Activated T-helper 2 cell treated with anti-CD3 and anti-CD28 coated beads, Interferon-gamma antibody, Interleukin-2, Interleukin-4, amounts not matched to agents 10 μg/mL and 5 μg/mL and 100 μg/mL, durations not matched to agents 14 hours and 24 hours and 36 hours (primary cell): ENCODE measurements around the gene TNRC6B. TPM values are rescaled to one million over a fixed set of nuclear protein-coding genes. Genes with fewer than 3 reads are reported as not detected.
A peak's percentile ranks its signal among the peaks of the same experiment; 100 is the strongest.
"Not testable (repeated sequence)": the region's sequence is repeated elsewhere in the genome, so short reads cannot be mapped to it uniquely, and the experiment has no call there.

ENCODE experiments used
- DNase-seq: peaks from one replicate; pipeline ENCODE4 v3.0.0; 2021; ENCODE audit warnings: low spot score
- H3K27ac Mint-ChIP-seq: one replicate; pipeline ENCODE4 v1.8.0; 2021; ENCODE audit warnings: mixed read lengths
- H3K27me3 Mint-ChIP-seq: one replicate; pipeline ENCODE4 v1.8.0; 2021; ENCODE audit warnings: low read depth, mixed read lengths
- H3K36me3 Mint-ChIP-seq: one replicate; pipeline ENCODE4 v1.8.0; 2021; ENCODE audit warnings: low read depth, mixed read lengths
- H3K4me1 Mint-ChIP-seq: one replicate; pipeline ENCODE4 v1.8.0; 2021; ENCODE audit warnings: low read depth, mixed read lengths
- H3K4me3 Mint-ChIP-seq: one replicate; pipeline ENCODE4 v1.8.0; 2021; ENCODE audit warnings: low read depth, mild to moderate bottlenecking, moderate library complexity, mixed read lengths
- H3K9me3 Mint-ChIP-seq: one replicate; pipeline ENCODE4 v1.8.0; 2021; ENCODE audit warnings: mixed read lengths
- intact Hi-C: fragments of 100-400 bp; cut with micrococcal nuclease; formaldehyde crosslinking; loops from one replicate; pipeline ENCODE4 v1.15.1; 2023
- total RNA-seq: library from RNA; stranded (reverse); gene quantifications from 2 replicates; pipeline ENCODE4 v1.2.3, GENCODE V29; 2022

Gene TNRC6B
- total RNA-seq, 1 donor from 2014 or later: 28.0 TPM

DNA sequence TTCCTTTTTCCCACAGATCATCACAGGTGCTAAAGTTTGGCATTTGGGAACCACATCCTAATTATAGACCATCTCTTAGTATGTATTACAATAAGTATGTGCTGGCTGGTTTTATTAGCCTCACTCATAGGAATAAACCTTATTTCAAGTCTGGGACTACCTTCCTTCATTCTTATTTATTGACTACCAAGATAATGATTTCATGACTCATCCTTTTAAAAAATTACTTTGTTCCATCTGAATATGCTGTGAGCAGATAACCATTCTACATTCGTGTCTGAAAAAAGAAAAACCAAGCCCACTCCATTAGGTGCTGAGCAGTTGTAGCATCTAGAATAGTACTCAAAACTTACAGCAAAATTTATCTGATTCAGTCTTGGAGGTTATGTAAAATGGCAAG is 12.3 kb downstream of the TNRC6B start:
- Mint-ChIP-seq H3K4me1 (peaks cover 35% of the 10 kb centered on the region), H3K9me3 (no peaks in the 10 kb centered on the region), H3K36me3 (peaks cover 12% of the 10 kb centered on the region), H3K27ac (no peak overlapping the region), H3K27me3 (no peaks in the 10 kb centered on the region), H3K4me3 (no peak overlapping the region)
- intact Hi-C loops: no loop called here
- DNase-seq: no peak

DNA sequence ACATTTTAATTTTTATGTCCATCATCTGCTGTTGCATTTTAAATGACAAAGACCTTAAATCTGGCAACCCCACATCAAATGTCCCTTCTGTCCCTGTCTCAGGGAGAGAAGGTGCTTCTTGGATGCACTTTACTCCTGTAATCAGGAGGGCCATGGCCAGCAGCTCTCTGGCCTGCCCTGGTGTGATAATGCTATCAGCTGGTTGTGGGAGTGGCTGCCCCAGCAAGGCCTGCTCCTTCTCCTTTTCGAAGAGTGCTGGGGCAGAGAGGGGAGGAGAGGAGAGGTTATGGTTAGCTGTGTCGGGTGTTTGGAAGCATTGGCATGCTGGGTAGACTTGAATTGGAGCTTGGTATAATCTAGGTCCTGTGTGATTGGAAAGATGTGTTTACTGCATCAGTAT is 12.8 kb downstream of the TNRC6B start:
- intact Hi-C loops: no loop called here
- H3K4me1 Mint-ChIP-seq: peaks cover 31% of the 10 kb centered on the region
- peaks cover 10% of the 10 kb centered on the region for H3K36me3 Mint-ChIP-seq
- H3K27ac Mint-ChIP-seq: no peak overlapping the region
- DNase-seq: no peak
- H3K4me3 Mint-ChIP-seq: no peak overlapping the region
- H3K27me3 Mint-ChIP-seq: no peaks in the 10 kb centered on the region
- no peaks in the 10 kb centered on the region for H3K9me3 Mint-ChIP-seq

DNA sequence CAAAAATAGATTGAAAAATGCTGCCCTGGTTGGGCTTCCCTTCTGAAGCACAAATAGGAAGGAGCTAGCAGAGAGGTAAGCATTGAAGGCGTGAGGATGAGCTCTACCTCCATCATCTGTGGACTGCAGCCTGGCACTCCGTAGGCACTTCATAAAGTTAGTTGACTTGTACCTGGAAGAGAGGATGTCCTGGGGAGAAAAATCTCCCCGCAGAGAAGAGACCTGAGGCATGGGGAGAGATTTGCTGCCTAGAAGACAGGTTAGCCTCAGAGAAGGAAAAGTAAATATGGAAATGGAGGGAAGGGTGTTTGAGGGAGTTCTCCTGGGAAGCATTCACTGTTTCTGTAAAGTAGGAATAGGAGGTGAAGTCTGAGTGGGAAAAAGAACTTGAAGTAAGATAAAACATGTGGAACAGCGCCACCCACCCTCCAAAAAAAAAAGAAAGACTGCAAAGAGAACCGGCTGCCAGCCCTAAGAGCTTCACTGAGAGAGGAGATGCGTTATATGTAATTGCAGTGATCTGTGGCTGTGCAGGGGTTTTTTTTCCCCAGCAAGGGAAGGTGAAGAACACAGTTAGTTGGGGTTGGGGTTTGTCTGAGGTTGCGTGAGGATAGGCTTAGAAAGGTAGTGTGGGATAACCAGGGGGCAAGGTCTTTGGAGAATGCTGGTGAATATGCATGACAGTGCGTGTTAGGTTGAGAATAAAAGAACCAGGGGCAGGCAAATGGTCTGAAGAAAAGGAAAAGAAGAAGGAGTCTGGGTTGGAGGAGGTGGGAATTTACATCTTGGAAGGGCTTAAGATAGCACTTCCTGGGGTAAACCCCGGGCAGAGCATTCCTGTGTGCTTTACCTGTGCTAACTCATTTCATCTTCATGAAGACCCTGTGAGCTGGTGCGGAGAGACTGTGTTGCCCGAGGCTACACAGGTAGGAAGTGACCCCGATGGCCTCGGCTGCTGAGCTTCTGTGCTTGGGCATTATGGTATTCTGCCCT is 16.0 kb downstream of the TNRC6B start:
- H3K27ac Mint-ChIP-seq: peak overlapping the region; percentile 3
- H3K36me3 Mint-ChIP-seq: peaks cover 5% of the 10 kb centered on the region
- intact Hi-C loops: no loop called here
- H3K27me3 Mint-ChIP-seq: no peaks in the 10 kb centered on the region
- DNase-seq: no peak
- peaks cover 40% of the 10 kb centered on the region for H3K4me1 Mint-ChIP-seq
- no peak overlapping the region for H3K4me3 Mint-ChIP-seq
- H3K9me3 Mint-ChIP-seq: no peaks in the 10 kb centered on the region

DNA sequence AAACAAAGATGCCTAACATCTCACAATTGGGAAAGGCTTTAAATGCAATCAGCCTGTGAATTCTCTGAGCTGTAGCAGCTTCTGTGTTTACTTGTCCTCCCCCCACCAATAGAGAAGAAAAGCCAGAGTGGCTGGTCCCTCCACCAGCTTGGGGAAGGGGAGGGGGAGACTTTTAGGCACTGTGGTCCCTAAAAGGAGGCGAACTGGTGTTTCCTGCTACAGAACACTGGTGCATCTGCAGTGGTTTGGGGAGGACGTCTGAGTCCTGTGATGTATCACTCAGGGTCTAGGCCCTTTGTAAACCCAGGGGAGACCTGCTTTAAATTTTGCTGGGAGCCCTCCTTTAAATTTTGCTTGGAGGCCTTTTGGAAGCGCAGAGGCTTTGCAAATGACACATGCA is 16.9 kb downstream of the TNRC6B start:
- no peak overlapping the region for H3K4me3 Mint-ChIP-seq
- intact Hi-C loops: loop anchor here (5.0 kb wide), 3 partner anchors 48 to 153 kb away; partner anchors contain the start of gene ADSL
- H3K27ac Mint-ChIP-seq: no peak overlapping the region
- DNase-seq: no peak
- H3K4me1 Mint-ChIP-seq: peaks cover 48% of the 10 kb centered on the region
- peaks cover 14% of the 10 kb centered on the region for H3K36me3 Mint-ChIP-seq
- no peaks in the 10 kb centered on the region for H3K9me3 Mint-ChIP-seq
- no peaks in the 10 kb centered on the region for H3K27me3 Mint-ChIP-seq

DNA sequence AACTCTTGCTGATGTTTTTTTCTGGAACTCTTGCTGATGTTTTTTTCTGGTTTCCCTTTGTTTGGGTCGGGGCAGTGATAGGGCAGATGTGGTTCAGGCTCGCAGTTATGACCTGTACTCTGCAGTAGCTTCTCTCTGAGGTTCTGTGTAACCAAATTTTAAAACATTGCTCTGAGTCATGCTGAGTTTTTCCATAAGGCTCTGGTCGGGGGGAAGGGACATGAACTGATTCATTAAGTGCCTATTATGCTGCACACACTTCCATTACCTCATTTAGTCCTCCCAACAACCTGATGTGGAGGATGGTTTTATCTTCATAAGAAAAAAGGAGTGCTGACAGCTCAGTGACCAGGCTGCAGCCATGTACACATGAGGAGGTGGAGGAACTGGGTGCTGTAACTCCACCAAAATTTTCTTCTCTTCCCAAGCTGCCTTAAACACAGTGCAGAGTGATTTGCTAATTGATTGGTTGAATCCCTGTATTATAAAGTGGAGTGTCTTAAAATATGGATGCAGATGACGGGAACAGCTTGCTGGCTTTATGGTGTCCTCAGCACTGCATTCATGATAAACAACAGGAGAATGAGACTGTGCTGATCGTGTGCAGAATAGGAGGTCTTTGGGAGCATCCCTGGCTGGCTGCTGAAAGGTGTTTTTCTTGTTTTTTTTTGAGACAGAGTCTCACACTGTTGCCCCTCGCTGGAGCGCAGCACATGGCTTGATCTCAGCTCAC is 19.1 kb downstream of the TNRC6B start:
- Mint-ChIP-seq H3K4me1 (peaks cover 38% of the 10 kb centered on the region), H3K9me3 (no peaks in the 10 kb centered on the region), H3K4me3 (no peak overlapping the region), H3K27me3 (no peaks in the 10 kb centered on the region), H3K36me3 (peaks cover 11% of the 10 kb centered on the region), H3K27ac (peak overlapping the region; percentile 78)
- intact Hi-C loops: loop anchor here (1.0 to 5.0 kb wide), 4 partner anchors 19 to 151 kb away; partner anchors contain the start of genes ADSL and TNRC6B
- DNase-seq: no peak

DNA sequence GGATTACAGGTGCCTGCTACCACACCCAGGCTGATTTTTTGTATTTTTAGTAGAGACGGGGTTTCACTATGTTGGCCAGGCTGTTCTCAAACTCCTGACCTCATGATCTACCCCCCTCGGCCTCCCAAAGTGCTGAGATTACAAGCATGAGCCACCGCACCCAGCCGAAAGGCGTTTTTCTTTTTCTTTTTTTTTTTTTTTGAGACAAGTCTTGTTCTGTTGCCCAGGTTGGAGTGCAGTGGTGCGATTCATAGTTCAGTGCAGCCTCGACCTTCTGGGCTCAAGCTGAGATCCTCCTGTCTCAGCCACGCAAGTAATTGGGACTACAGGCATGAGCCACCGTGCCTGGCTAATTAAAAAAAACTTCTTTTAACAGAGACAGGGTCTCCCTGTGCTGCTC is 19.7 kb downstream of the TNRC6B start:
- intact Hi-C loops: loop anchor here (5.0 kb wide), 3 partner anchors 45 to 150 kb away; partner anchors contain the start of gene ADSL
- not testable (repeated sequence) for H3K27ac Mint-ChIP-seq, H3K27me3 Mint-ChIP-seq, H3K4me3 Mint-ChIP-seq, DNase-seq, H3K9me3 Mint-ChIP-seq
- H3K36me3 Mint-ChIP-seq: peaks cover 11% of the 10 kb centered on the region
- peaks cover 43% of the 10 kb centered on the region for H3K4me1 Mint-ChIP-seq

DNA sequence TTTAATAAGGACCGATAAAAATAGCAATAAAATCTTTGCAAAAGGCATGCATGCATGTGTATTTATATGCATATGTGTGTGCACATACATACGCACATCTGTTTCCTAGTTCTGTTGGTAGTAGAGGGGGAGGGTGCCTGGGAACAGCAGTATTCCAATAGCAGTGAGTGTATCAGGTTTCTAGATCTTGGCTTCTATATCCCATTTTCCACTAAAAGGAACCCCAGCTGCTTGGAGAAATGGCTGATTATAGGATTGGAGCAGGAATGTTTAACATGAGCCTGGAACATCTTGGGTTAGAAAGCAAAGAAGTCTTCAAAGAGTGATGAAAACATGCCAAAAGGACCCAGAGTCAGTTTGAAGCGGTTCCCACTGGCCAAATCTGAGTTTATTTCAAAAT is 21.0 kb downstream of the TNRC6B start:
- no peak for DNase-seq
- Mint-ChIP-seq H3K27ac (no peak overlapping the region), H3K27me3 (no peaks in the 10 kb centered on the region), H3K36me3 (peaks cover 15% of the 10 kb centered on the region), H3K9me3 (no peaks in the 10 kb centered on the region), H3K4me3 (no peak overlapping the region), H3K4me1 (peaks cover 46% of the 10 kb centered on the region)
- intact Hi-C loops: loop anchor here (5.0 kb wide), 3 partner anchors 44 to 149 kb away; partner anchors contain the start of gene ADSL

DNA sequence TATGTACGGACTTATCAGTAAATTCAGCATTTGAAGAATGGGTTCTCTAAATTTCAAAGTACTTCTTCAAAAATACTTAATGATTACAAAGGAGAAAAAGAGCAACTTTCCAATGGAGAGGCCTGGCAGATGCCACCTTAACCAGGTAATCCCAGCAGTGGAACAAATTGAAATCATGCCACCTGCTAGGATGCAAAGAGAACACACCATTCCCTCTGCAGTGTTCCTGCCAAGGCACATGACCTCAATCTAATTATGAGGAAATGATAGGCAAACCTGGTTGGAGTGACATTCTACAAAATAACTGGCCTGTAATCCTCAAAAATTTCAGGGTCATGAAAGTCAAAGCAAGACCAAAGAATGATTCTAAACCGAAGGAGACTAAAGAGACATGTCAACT is 21.5 kb downstream of the TNRC6B start:
- Mint-ChIP-seq H3K36me3 (peaks cover 15% of the 10 kb centered on the region), H3K27me3 (no peaks in the 10 kb centered on the region), H3K27ac (no peak overlapping the region), H3K4me3 (no peak overlapping the region), H3K9me3 (no peaks in the 10 kb centered on the region), H3K4me1 (peaks cover 48% of the 10 kb centered on the region)
- intact Hi-C loops: loop anchor here (5.0 kb wide), 3 partner anchors 43 to 148 kb away; partner anchors contain the start of gene ADSL
- DNase-seq: no peak

DNA sequence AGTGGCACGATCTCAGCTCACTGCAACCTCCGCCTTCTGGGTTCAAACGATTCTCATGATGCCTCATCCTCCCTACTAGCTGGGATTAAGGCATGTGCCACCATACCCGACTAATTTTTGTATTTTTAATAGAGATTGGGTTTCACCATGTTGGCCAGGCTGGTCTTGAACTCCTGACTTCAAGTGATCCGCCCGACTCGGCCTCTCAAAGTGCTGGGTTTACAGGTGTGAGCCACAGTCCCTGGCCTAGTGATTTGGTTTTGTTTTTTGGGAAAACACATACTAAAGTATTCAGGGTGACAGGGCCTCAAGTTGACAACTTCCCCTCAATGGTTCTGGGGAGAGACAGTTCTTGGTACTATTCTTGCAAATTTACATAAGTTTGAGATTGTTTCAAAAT is 22.1 kb downstream of the TNRC6B start:
- Mint-ChIP-seq H3K4me1 (peaks cover 53% of the 10 kb centered on the region), H3K27me3 (no peaks in the 10 kb centered on the region), H3K27ac (no peak overlapping the region)

DNA sequence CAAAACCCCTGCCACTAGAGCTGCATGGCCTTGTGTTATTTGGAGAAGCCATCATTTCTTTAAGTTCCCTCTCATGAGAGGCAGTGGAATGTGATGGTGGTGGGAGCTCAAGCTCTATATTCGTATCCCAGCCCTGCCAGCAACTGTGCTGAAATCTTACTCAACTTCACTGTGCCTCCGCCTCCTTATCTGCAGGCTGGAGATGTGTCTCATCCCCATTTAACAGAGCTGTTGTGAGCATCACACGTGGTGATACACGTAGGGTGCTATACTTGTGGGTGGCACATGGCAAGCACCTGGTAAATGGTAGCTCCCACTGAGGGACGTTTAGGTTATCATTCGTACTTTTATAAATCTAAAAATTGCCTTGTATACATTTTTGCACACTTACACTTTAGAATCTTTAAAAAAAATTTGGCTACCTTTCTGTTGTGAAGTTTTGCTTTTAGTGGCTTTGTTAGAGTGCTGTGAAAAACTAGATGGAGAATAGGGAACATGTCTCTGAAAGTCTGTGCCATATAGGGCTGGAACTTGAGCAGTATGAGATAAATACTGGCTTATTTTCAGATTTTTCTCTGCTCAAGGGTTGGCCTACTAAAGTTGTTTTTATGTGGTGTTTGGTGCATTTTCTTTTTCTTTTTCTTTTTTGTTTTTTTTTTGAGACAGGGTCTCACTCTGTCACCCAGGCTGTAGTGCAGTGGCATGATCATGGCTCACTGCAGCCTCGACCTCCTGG is 23.2 kb downstream of the TNRC6B start:
- no peaks in the 10 kb centered on the region for H3K27me3 Mint-ChIP-seq
- H3K4me3 Mint-ChIP-seq: no peak overlapping the region
- peaks cover 53% of the 10 kb centered on the region for H3K4me1 Mint-ChIP-seq
- peaks cover 15% of the 10 kb centered on the region for H3K36me3 Mint-ChIP-seq
- H3K9me3 Mint-ChIP-seq: no peaks in the 10 kb centered on the region
- H3K27ac Mint-ChIP-seq: no peak overlapping the region
- intact Hi-C loops: no loop called here
- DNase-seq: no peak

More for the DNA sequence above, 22.1 kb downstream of the TNRC6B start:
- Mint-ChIP-seq H3K36me3 (peaks cover 15% of the 10 kb centered on the region), H3K4me3 (no peak overlapping the region), H3K9me3 (no peaks in the 10 kb centered on the region)
- intact Hi-C loops: loop anchor here (5.0 kb wide), 3 partner anchors 42 to 147 kb away; partner anchors contain the start of gene ADSL
- no peak for DNase-seq

DNA sequence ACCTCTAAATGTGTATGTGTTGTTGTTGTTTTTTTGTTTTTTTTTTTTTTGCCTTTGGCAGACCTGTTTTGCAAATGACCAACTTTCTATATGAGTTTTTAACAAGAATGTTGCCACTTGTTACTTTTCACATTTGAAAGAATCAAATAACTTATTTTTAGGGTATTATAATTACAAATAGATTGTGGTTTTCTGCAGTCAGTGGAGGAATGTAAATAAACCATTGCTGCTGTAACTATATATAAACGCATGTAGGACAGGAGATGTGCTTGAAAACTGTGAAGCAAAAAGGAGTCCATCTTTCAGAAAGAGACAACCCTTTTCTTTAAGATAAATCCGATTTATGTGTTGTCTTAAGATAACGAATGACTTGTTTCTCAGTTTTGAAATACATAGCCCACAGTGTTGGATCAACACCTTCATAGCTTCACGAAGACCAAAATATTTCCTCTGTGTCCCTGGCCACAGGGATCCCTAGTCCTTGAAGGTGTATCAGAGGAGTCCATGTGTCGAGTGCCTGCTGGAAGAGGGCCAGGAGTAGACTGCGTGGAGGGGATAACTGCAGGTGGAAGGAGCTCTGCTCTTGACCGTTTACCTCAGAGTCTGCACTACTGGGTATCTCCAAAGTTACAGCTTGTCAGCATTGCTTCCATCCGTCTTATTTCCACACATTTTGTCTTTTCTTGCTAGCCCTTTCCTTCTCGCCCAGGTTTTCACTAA is 24.7 kb downstream of the TNRC6B start:
- H3K27me3 Mint-ChIP-seq: no peaks in the 10 kb centered on the region
- intact Hi-C loops: no loop called here
- H3K27ac Mint-ChIP-seq: no peak overlapping the region
- H3K9me3 Mint-ChIP-seq: no peaks in the 10 kb centered on the region
- no peak overlapping the region for H3K4me3 Mint-ChIP-seq
- no peak for DNase-seq
- H3K36me3 Mint-ChIP-seq: peaks cover 15% of the 10 kb centered on the region
- peaks cover 44% of the 10 kb centered on the region for H3K4me1 Mint-ChIP-seq

DNA sequence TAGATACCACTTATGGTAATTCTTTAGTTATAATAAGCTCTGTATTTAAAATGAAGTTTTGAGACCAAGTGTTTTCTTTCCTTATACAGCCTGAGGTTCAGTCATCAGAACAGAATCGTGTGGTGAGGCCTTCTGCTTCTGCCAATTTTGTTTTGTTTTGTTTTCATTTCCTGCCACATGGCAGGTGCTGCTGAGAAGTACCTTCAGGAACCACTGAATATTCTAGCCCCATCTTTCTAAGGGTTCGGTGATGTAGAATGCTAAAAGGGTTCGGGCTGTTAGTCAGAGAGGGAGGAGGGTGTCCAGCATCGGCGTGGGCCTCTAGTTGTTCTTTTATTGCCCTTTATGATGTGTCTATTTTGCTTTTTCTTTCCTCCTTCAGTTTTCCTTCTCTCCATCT is 25.8 kb downstream of the TNRC6B start:
- H3K27ac Mint-ChIP-seq: peak overlapping the region; percentile 61
- H3K4me1 Mint-ChIP-seq: peaks cover 46% of the 10 kb centered on the region
- intact Hi-C loops: no loop called here
- no peak for DNase-seq
- no peaks in the 10 kb centered on the region for H3K27me3 Mint-ChIP-seq
- H3K4me3 Mint-ChIP-seq: no peak overlapping the region
- H3K9me3 Mint-ChIP-seq: no peaks in the 10 kb centered on the region
- H3K36me3 Mint-ChIP-seq: peaks cover 15% of the 10 kb centered on the region
